Measurements from ENCODE around the gene SLC44A4.

The SLC44A4 gene

GRCh38 chr6:31900917-31901414 is 22.2 kb upstream of the SLC44A4 start:
- no peak for DNase-seq (ENCODE audit: low spot score)
- no peak for TF ChIP-seq CTCF (IDR thresholded peaks at IDR 0.05)
- H3K27ac ChIP-seq = peak overlapping the region; percentile 59 to 79
- peak overlapping the region; percentile 74 for H3K4me3 ChIP-seq

DNA sequence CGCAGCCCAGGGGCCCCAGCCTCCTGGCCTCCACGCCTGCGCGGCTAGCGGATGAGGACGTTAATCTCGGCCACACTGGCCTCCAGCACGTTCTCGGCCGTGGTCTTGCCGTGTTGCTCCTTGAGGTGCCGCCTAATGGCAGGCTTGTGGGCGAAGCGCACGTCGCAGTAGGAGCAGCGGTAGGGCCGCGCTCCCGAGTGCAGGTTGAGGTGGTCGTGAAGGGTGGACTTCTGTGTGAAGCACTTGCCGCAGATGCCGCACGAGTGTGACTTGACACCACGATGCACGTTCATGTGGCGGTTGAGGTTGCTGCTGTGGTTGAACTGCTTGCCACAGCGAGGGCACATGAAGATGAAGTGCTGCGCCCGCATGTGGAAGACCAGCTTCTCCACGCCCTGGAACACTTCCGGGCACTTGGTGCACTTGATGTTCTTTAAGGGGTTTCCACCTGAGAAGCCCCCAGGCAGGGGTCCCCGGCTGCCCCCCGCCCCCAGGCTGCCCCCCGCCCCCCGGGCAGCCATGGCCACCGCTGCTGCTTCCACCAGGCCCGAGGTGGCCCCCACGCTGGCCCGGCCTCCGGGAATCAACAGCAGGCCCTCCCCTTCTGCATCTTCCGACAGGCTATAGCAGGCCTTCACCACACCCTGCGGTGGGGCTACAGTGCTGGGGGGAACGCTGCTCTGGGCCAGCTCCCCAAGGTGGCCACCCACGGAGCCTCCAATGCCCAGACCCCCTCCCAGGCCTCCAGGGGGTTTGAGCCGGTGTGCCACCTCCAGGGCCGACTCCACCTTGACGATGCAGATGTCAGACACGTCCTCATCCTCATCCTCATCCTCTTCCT is 21.3 kb upstream of the SLC44A4 start:
- DNase-seq (ENCODE audit: low spot score) = no peak
- no peak for TF ChIP-seq CTCF (IDR thresholded peaks at IDR 0.05)
- Histone ChIP-seq H3K27ac (no peak overlapping the region), H3K4me3 (no peak overlapping the region)

DNA sequence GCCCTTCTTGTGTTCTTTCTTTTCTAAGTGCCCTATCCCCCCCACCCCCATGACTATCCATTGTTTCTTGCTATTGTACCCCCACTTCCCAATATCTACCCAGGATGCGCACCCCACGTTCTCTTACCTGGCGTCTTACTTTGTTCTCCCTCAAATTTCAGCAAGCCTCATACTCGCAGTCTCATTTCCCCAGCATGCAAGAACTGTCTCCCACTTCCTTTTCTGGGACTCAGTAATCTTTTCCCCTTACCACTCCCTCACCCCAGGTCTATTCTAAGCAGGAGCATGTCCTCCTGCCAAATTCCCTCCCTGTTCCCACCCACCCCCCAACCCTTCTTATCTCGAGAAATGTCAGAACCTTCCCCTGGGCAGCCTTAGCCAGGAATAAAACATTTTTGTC is 20.4 kb upstream of the SLC44A4 start:
- H3K27ac ChIP-seq = no peak overlapping the region
- no peak for DNase-seq (ENCODE audit: low spot score)
- no peak overlapping the region for H3K4me3 ChIP-seq
- TF ChIP-seq CTCF (IDR thresholded peaks at IDR 0.05) = no peak

- H3K4me3 ChIP-seq = peak overlapping the region; percentile 96
- H3K27ac ChIP-seq = peak overlapping the region; percentile 85 to 86
- DNase-seq (ENCODE audit: low spot score) = no peak
- no peak for TF ChIP-seq CTCF (IDR thresholded peaks at IDR 0.05)
Measured at GRCh38 chr6:31898383-31899011, 19.7 kb upstream of the SLC44A4 start.

GRCh38 chr6:31897612-31898382 is 19.0 kb upstream of the SLC44A4 start, which contains the start of gene EHMT2:
Gene EHMT2 (minus strand): TSS chr6:31897698. CDS start chr6:31897677, 21 bp downstream.
- H3K4me3 ChIP-seq = peak within 1 kb of the TSS; percentile 96
- TF ChIP-seq CTCF (IDR thresholded peaks at IDR 0.05) = no peak
- DNase-seq (ENCODE audit: low spot score) = peak; percentile 87
- H3K27ac ChIP-seq = peak within 1 kb of the TSS; percentile 85 to 86

GRCh38 chr6:31896856-31897611 is 18.2 kb upstream of the SLC44A4 start:
- TF ChIP-seq CTCF (IDR thresholded peaks at IDR 0.05) = no peak
- Histone ChIP-seq H3K27ac (peak overlapping the region; percentile 67 to 85), H3K4me3 (peak overlapping the region; percentile 96)
- no peak for DNase-seq (ENCODE audit: low spot score)
